B cell (primary cell): ENCODE measurements around the gene STAG1. TPM values are rescaled to one million over a fixed set of nuclear protein-coding genes. Genes with fewer than 3 reads are reported as not detected.

Experiments
- ATAC-seq: fragments of 200-7000 bp; cut with Tn5 transposase; one replicate; pipeline ENCODE4 v1.10.0; 2021; ENCODE audit warnings: low read depth, mild to moderate bottlenecking, moderate number of reproducible peaks, moderate library complexity
- CTCF ChIA-PET: fragments of 350-600 bp; sonication (Branson Sonifier 250); formaldehyde crosslinking; loops from one replicate; lab custom pipeline; 2021; ENCODE audit warnings: antibody characterized with exemption, inconsistent platforms; lab: Charles Lee
- POLR2A ChIA-PET: fragments of 350-600 bp; sonication (Branson Sonifier 250); formaldehyde crosslinking; loops from one replicate; lab custom pipeline; 2021; ENCODE audit warnings: antibody characterized with exemption; lab: Charles Lee
- DNase-seq: peaks from one replicate; pipeline ENCODE4 v3.0.0; 2013
- H2AFZ ChIP-seq: 2 replicates; pipeline ENCODE4 v1.6.1; 2012; ENCODE audit warnings: mild to moderate bottlenecking, low read depth, low read length; ENCODE audit not compliant: insufficient read depth, poor library complexity, severe bottlenecking
- H3K27ac ChIP-seq, 2 donors: 1 replicate in 1 of 2; 2 replicates in 1 of 2; pipeline ENCODE4 v1.5.1; 2012 to 2013; ENCODE audit warnings: low read length in 2 of 2, mild to moderate bottlenecking in 2 of 2, moderate library complexity in 1 of 2
- H3K27me3 ChIP-seq, 4 experiments: fragments of 200-600 bp in 1 of 4; sonication (generic) in 1 of 4; replicated peaks in 1 of 4; 1 replicate in 2 of 4; 2 replicates in 2 of 4; pipeline versions ENCODE4 v1.6.1 to v1.7.0; 2013 to 2016; ENCODE audit warnings: low read length in 3 of 4, mild to moderate bottlenecking in 2 of 4, mixed read lengths in 1 of 4, moderate library complexity in 1 of 4; ENCODE audit not compliant: insufficient read depth in 4 of 4, control insufficient read depth in 3 of 4; ENCODE audit errors: control extremely low read depth in 1 of 4
- H3K36me3 ChIP-seq, 2 experiments: replicated peaks in 1 of 2; 1 replicate in 1 of 2; 2 replicates in 1 of 2; pipeline versions ENCODE4 v1.6.1 to v1.7.1; 2013; ENCODE audit warnings: low read length in 1 of 2; ENCODE audit not compliant: insufficient read depth in 2 of 2, control insufficient read depth in 1 of 2; ENCODE audit errors: control extremely low read depth in 1 of 2, extremely low read depth in 1 of 2
- H3K4me1 ChIP-seq, 2 donors: fragments of 200-600 bp in 1 of 2; sonication (generic) in 1 of 2; 1 replicate in 1 of 2; 2 replicates in 1 of 2; pipeline versions ENCODE4 v1.5.1 to v1.6.1; 2013 to 2017; ENCODE audit warnings: low read length in 2 of 2; ENCODE audit not compliant: control insufficient read depth in 2 of 2, insufficient read depth in 2 of 2
- H3K4me2 ChIP-seq: replicated peaks from 2 replicates; pipeline ENCODE3; 2012; ENCODE audit warnings: mild to moderate bottlenecking, low read depth, low read length; ENCODE audit not compliant: poor library complexity, severe bottlenecking
- H3K4me3 ChIP-seq, 5 experiments: fragments of 200-600 bp in 1 of 5; sonication (generic) in 1 of 5; 1 replicate in 3 of 5; 2 replicates in 2 of 5; pipeline versions ENCODE4 v1.5.1 to v1.7.0; 2011 to 2016; ENCODE audit warnings: low read length in 4 of 5, mild to moderate bottlenecking in 4 of 5, low read depth in 2 of 5, control low read depth in 1 of 5, moderate library complexity in 1 of 5; ENCODE audit not compliant: insufficient read depth in 1 of 5; ENCODE audit errors: control extremely low read depth in 1 of 5, extremely low read depth in 1 of 5
- H3K79me2 ChIP-seq: fragments of 200-600 bp; sonication (generic); one replicate; pipeline ENCODE4 v1.6.0; 2016; ENCODE audit warnings: low read length; ENCODE audit not compliant: control insufficient read depth, insufficient read depth
- H3K9ac ChIP-seq: fragments of 200-600 bp; sonication (generic); 2 replicates; pipeline ENCODE4 v1.6.1; 2017; ENCODE audit warnings: mild to moderate bottlenecking, low read length, moderate library complexity
- H3K9me3 ChIP-seq, 3 donors: one replicate each; pipeline versions ENCODE4 v1.6.1 to v1.7.1; 2013; ENCODE audit warnings: low read length in 2 of 3; ENCODE audit not compliant: control insufficient read depth in 2 of 3, insufficient read depth in 1 of 3; ENCODE audit errors: control extremely low read depth in 1 of 3
- H4K20me1 ChIP-seq: 2 replicates; pipeline ENCODE4 v1.6.0; 2012; ENCODE audit warnings: mild to moderate bottlenecking, low read length; ENCODE audit not compliant: insufficient read depth, control insufficient read depth, poor library complexity, severe bottlenecking
- H3K27ac Mint-ChIP-seq: one replicate; pipeline ENCODE4 v1.8.0; 2021; ENCODE audit warnings: mixed read lengths
- H3K27me3 Mint-ChIP-seq: one replicate; pipeline ENCODE4 v1.8.0; 2021; ENCODE audit warnings: mixed read lengths
- H3K4me1 Mint-ChIP-seq: one replicate; pipeline ENCODE4 v1.8.0; 2021; ENCODE audit warnings: mixed read lengths
- H3K4me3 Mint-ChIP-seq: one replicate; pipeline ENCODE4 v1.8.0; 2021; ENCODE audit warnings: mixed read lengths
- H3K9me3 Mint-ChIP-seq: one replicate; pipeline ENCODE4 v1.8.0; 2022; ENCODE audit warnings: mixed read lengths; ENCODE audit not compliant: insufficient read depth
- EZH2 ChIP-seq: IDR thresholded peaks from 2 replicates; pipeline ENCODE4 v1.6.1; 2012; ENCODE audit warnings: borderline replicate concordance, low read depth, mild to moderate bottlenecking, moderate library complexity, low read length; ENCODE audit not compliant: insufficient read depth, poor library complexity, severe bottlenecking
- WGBS: methylation state at CpG from one replicate; pipeline ENCODE4 v1.1.5; 2013; ENCODE audit warnings: missing lambda C conversion rate; ENCODE audit not compliant: insufficient coverage; 5-methylcytosine and 5-hydroxymethylcytosine counted together
- intact Hi-C: fragments of 100-400 bp; cut with micrococcal nuclease; formaldehyde crosslinking; loops from one replicate; pipeline ENCODE4 v1.10.0; 2022
- polyA plus RNA-seq: library from polyadenylated mRNA; depleted of rRNA; stranded (reverse); fragments of >200 nt; gene quantifications from 2 replicates; pipeline ENCODE4 v1.2.3, GENCODE V29; 2012
- total RNA-seq, 2 donors: library from RNA; stranded (reverse); fragments of 120-200 nt in 1 of 2; gene quantifications; 1 replicate in 1 of 2; 2 replicates in 1 of 2; pipeline versions ENCODE4 v1.2.3 to v1.2.4, GENCODE V29; 2013 to 2022
- TF ChIP-seq, protein P1 (sequence below): fragments of 200-600 bp; IDR thresholded peaks from one replicate; pipeline ENCODE4 v1.8.0; 2022; ENCODE audit warnings: antibody characterized with exemption, mild to moderate bottlenecking

STAG1 gene
- total and polyA plus RNA-seq, 2 donors (not counting 1 experiment from before 2014, with no cell fraction given): 9.2 to 77.0 TPM

DNA sequence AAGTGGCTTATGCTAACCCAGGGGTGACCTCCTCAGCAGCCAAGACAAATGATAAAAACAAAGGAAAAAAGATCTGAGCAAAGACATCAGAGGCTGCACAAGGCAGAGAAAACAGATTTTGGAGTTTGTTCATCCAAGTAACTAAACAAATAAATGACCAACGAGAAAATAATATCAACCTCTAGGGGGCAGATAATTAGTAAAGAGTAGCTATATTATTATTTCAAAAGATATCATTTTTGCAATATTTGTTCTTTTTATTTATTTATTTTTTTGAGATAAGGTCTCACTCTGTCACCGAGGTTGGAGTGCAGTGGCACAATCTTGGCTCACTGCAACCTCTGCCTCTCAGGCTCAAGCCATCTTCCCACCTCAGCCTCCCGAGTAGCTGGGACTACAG, 400.3 kb downstream of the STAG1 start:
- ChIA-PET CTCF (interaction anchor here (1.1 to 2.2 kb wide), 3 partner anchors 9 to 662 kb away, joined by 3 to 14 read pairs (median 5); partner anchors contain the start of gene MSL2), POLR2A (no interaction called here)
- DNase-seq (no peak), ATAC-seq (no peak)
- WGBS: no CpG with 5 or more reads among the region's 3 CpGs
- Histone ChIP-seq H3K9me3 (peaks cover 0 to 12% (median 0%) of the 10 kb centered on the region in 3 donors), H3K79me2 (no peaks in the 10 kb centered on the region), H3K4me1 (no peaks in the 10 kb centered on the region), H3K9ac (no peak overlapping the region), H3K4me3 (no peak overlapping the region), H3K36me3 (peaks cover 0 to 33% of the 10 kb centered on the region in 2 experiments), H3K27ac (no peak overlapping the region), H4K20me1 (no peaks in the 10 kb centered on the region), H3K27me3 (no peaks in the 10 kb centered on the region), H3K4me2 (no peak overlapping the region), H2AFZ (no peak overlapping the region)
- Mint-ChIP-seq H3K4me1 (no peaks in the 10 kb centered on the region), H3K27ac (no peak overlapping the region), H3K4me3 (no peak overlapping the region), H3K27me3 (no peaks in the 10 kb centered on the region), H3K9me3 (no peaks in the 10 kb centered on the region)
- intact Hi-C loops: no loop called here
- no peak for TF ChIP-seq EZH2
- TF ChIP-seq, protein P1, sequence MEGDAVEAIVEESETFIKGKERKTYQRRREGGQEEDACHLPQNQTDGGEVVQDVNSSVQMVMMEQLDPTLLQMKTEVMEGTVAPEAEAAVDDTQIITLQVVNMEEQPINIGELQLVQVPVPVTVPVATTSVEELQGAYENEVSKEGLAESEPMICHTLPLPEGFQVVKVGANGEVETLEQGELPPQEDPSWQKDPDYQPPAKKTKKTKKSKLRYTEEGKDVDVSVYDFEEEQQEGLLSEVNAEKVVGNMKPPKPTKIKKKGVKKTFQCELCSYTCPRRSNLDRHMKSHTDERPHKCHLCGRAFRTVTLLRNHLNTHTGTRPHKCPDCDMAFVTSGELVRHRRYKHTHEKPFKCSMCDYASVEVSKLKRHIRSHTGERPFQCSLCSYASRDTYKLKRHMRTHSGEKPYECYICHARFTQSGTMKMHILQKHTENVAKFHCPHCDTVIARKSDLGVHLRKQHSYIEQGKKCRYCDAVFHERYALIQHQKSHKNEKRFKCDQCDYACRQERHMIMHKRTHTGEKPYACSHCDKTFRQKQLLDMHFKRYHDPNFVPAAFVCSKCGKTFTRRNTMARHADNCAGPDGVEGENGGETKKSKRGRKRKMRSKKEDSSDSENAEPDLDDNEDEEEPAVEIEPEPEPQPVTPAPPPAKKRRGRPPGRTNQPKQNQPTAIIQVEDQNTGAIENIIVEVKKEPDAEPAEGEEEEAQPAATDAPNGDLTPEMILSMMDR: no peak

DNA sequence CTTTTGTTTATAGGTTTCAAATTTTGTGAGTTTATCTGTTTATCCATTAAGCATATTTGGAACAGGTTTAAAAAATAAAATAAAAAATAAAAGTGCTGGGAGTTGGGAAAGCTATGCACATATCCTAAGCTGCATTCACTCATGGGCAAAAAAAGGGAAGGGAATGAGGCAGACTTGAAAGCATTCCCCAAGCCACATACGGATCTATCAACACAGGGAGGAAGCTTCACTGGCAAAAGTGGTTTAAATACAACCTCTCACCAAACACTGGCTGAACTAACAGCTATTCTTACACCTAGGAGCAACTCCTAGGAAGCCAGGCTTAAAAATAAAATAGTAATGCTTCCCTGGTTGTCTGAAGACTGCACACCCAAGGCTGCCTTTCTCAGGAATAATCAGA, 400.8 kb downstream of the STAG1 start:
- no peak for ATAC-seq
- no peaks in the 10 kb centered on the region for H3K27me3 Mint-ChIP-seq
- H3K36me3 ChIP-seq: peaks cover 0 to 37% of the 10 kb centered on the region in 2 experiments
- no peak overlapping the region for H2AFZ ChIP-seq
- no peaks in the 10 kb centered on the region for H3K4me1 ChIP-seq
- ChIA-PET POLR2A (no interaction called here), CTCF (interaction anchor here (0.7 to 2.2 kb wide), 5 partner anchors 8 to 663 kb away, joined by 3 to 14 read pairs (median 4); partner anchors contain the start of gene MSL2)
- no peaks in the 10 kb centered on the region for H3K79me2 ChIP-seq
- TF ChIP-seq EZH2: no peak
- TF ChIP-seq, protein P1: no peak
- no peaks in the 10 kb centered on the region for H4K20me1 ChIP-seq
- intact Hi-C loops: no loop called here
- H3K9me3 ChIP-seq: peaks cover 0 to 7% (median 0%) of the 10 kb centered on the region in 3 donors
- no peak for DNase-seq
- no CpG with 5 or more reads among the region's 1 CpG for WGBS
- no peak overlapping the region for H3K27ac ChIP-seq
- H3K4me2 ChIP-seq: no peak overlapping the region
- H3K9me3 Mint-ChIP-seq: no peaks in the 10 kb centered on the region
- H3K9ac ChIP-seq: no peak overlapping the region
- H3K27ac Mint-ChIP-seq: no peak overlapping the region
- H3K4me3 Mint-ChIP-seq: no peak overlapping the region
- no peak overlapping the region for H3K4me3 ChIP-seq
- no peaks in the 10 kb centered on the region for H3K27me3 ChIP-seq
- H3K4me1 Mint-ChIP-seq: no peaks in the 10 kb centered on the region
